Gastroesophageal sphincter (tissue), 3 donors: ENCODE measurements around the gene MAPK9.

Experiments
- CTCF ChIP-seq, 4 experiments: fragments of 200-600 bp in 2 of 4; fragments of 450-650 bp in 2 of 4; sonication (generic) in 1 of 4; IDR thresholded peaks; one replicate each; pipeline ENCODE4 v1.5.1; 2017 to 2019; ENCODE audit warnings: antibody characterized with exemption in 4 of 4, mild to moderate bottlenecking in 2 of 4, moderate library complexity in 2 of 4
- EP300 ChIP-seq: sonication (generic); formaldehyde crosslinking; IDR thresholded peaks from one replicate; pipeline ENCODE4 v1.6.1; 2017; ENCODE audit warnings: antibody characterized with exemption, mild to moderate bottlenecking
- POLR2A ChIP-seq, 2 donors: fragments of 450-650 bp; IDR thresholded peaks; one replicate each; pipeline ENCODE4 v1.6.1; 2017; ENCODE audit warnings: antibody characterized with exemption in 2 of 2, mild to moderate bottlenecking in 2 of 2, moderate library complexity in 1 of 2
- POLR2AphosphoS5 ChIP-seq: sonication (generic); formaldehyde crosslinking; IDR thresholded peaks from one replicate; pipeline ENCODE4 v1.6.1; 2017; ENCODE audit warnings: antibody characterized with exemption

- no peak for TF ChIP-seq CTCF (IDR thresholded peaks at IDR 0.05)
- TF ChIP-seq POLR2A (IDR thresholded peaks at IDR 0.05), result no peak
- no peak for TF ChIP-seq POLR2AphosphoS5
- TF ChIP-seq EP300, result no peak
These were observed 1.9 kb downstream of the MAPK9 start for GRCh38 chr5:180289966-180290365.
